SU-DHL-6 (cell line): ENCODE results near the gene RBM19.

Experiments used
- H2AFZ ChIP-seq: fragments of 200-600 bp; sonication (generic); 2 replicates; pipeline ENCODE4 v1.6.1; 2014; ENCODE audit warnings: low read depth, mild to moderate bottlenecking, moderate library complexity, mixed read lengths, antibody characterized with exemption, low read length; ENCODE audit not compliant: severe bottlenecking
- H3F3A ChIP-seq: fragments of 200-600 bp; shearing (Covaris generic); 2 replicates; pipeline ENCODE4 v1.6.0; 2016; ENCODE audit warnings: antibody characterized with exemption, mild to moderate bottlenecking; ENCODE audit not compliant: insufficient read depth
- H3K27ac ChIP-seq: fragments of 200-600 bp; sonication (generic); 2 replicates; pipeline ENCODE4 v1.5.1; 2016; ENCODE audit warnings: low read depth, mild to moderate bottlenecking, low read length, moderate library complexity, mixed read lengths
- H3K27me3 ChIP-seq: fragments of 200-600 bp; sonication (generic), shearing (Covaris generic); 2 replicates; pipeline ENCODE4 v1.6.0; 2014; ENCODE audit warnings: mild to moderate bottlenecking, low read length
- H3K36me3 ChIP-seq: fragments of 200-600 bp; sonication (generic); 2 replicates; pipeline ENCODE4 v1.6.1; 2014; ENCODE audit warnings: mild to moderate bottlenecking, low read length, mixed read lengths
- H3K4me2 ChIP-seq: fragments of 300-600, 200-600 bp; shearing (Covaris generic), sonication (generic); 2 replicates; pipeline ENCODE4 v1.6.0; 2014; ENCODE audit warnings: low read length, low read depth, mild to moderate bottlenecking; ENCODE audit not compliant: poor library complexity, severe bottlenecking
- H3K4me3 ChIP-seq: fragments of 200-600 bp; sonication (generic); 2 replicates; pipeline ENCODE4 v1.5.1; 2014; ENCODE audit warnings: antibody characterized with exemption, low read length, mild to moderate bottlenecking, mixed read lengths; ENCODE audit not compliant: insufficient read depth, poor library complexity, severe bottlenecking
- H3K79me2 ChIP-seq: fragments of 200-600 bp; sonication (generic); 2 replicates; pipeline ENCODE4 v1.6.1; 2014; ENCODE audit warnings: mild to moderate bottlenecking, low read length, moderate library complexity; ENCODE audit not compliant: insufficient read depth
- H3K9ac ChIP-seq: fragments of 200-600 bp; sonication (generic); 2 replicates; pipeline ENCODE4 v1.7.0; 2014; ENCODE audit warnings: mild to moderate bottlenecking, low read length
- H3K9me2 ChIP-seq: fragments of 200-600 bp; sonication (generic); replicated peaks from 2 replicates; pipeline ENCODE4 v1.6.1; 2014; ENCODE audit warnings: low read length; ENCODE audit not compliant: insufficient read depth
- H3K9me3 ChIP-seq: fragments of 200-600 bp; sonication (generic); 2 replicates; pipeline ENCODE4 v1.6.1; 2014; ENCODE audit warnings: low read length, mixed read lengths; ENCODE audit not compliant: insufficient read depth
- H4K20me1 ChIP-seq: fragments of 200-600 bp; sonication (generic); 2 replicates; pipeline ENCODE4 v1.6.1; 2014; ENCODE audit warnings: low read depth, mild to moderate bottlenecking, antibody characterized with exemption, low read length, moderate library complexity, mixed read lengths
- EZH2phosphoT487 ChIP-seq: fragments of 200-600 bp; sonication (generic), shearing (Covaris generic); conservative IDR thresholded peaks from 2 replicates; pipeline ENCODE4 v1.6.1; 2018; ENCODE audit warnings: mild to moderate bottlenecking, antibody characterized with exemption, low read length, moderate library complexity, mixed read lengths
- TF ChIP-seq, protein P1 (sequence below): fragments of 200-600 bp; sonication (generic); IDR thresholded peaks from one replicate; pipeline ENCODE4 v1.5.1; 2017; ENCODE audit warnings: antibody characterized with exemption, mild to moderate bottlenecking, low read length, moderate library complexity; ENCODE audit not compliant: insufficient read depth, poor library complexity, severe bottlenecking

Gene RBM19

DNA sequence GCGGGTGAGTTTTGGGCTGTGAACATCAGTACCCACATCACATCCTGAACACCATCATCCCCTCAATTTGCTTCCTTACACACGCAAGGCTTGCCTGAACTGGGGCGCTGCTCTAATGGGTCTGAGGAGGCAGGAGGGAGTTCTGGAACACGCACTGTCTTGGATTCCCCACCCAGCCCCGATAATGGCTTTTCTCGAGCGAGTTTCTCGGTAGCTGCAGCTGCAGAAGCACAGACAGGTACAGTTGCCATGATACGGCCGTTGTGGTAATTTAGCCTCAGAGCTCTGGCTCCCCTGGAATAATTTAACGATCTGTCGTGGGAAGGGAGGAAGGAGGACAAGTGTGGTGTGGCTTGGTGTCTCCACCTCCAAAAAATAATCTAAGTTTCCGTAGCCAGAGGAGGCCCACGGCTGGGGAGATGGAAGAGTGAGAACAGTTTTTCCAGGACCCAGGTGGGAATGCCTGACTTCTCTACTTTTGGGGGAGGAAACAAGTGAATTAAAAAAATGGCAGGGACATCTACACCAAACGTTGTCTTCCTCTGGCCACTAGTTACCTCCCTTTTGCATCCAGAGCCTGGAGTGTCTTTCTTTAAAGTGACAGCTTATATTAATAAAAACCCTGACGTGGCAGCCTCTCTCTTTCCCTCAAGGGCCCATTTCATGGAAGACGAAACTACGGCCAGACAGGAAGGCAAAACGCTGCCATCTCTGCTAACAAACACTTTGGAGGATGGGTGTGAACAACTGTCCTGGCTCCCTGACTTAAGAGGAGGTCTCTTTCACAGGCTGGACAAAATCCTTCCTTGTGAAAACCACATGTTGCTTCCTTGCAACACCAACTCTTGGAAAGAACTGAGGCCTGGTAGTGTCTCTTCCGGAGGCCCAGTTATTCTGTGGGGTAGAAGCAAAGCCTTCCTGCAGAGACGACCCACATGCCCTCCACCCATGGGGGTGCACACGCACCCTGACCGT is 84.8 kb downstream of the RBM19 start:
- no peak overlapping the region for H2AFZ ChIP-seq
- no peaks in the 10 kb centered on the region for H3F3A ChIP-seq
- no peak overlapping the region for H3K4me3 ChIP-seq
- no peaks in the 10 kb centered on the region for H3K9me2 ChIP-seq
- H3K27me3 ChIP-seq = no peaks in the 10 kb centered on the region
- no peak overlapping the region for H3K4me2 ChIP-seq
- no peaks in the 10 kb centered on the region for H3K9me3 ChIP-seq
- H3K9ac ChIP-seq = no peak overlapping the region
- H3K79me2 ChIP-seq = no peaks in the 10 kb centered on the region
- H3K27ac ChIP-seq = no peak overlapping the region
- no peaks in the 10 kb centered on the region for H4K20me1 ChIP-seq
- TF ChIP-seq EZH2phosphoT487 = no peak
- TF ChIP-seq, protein P1, sequence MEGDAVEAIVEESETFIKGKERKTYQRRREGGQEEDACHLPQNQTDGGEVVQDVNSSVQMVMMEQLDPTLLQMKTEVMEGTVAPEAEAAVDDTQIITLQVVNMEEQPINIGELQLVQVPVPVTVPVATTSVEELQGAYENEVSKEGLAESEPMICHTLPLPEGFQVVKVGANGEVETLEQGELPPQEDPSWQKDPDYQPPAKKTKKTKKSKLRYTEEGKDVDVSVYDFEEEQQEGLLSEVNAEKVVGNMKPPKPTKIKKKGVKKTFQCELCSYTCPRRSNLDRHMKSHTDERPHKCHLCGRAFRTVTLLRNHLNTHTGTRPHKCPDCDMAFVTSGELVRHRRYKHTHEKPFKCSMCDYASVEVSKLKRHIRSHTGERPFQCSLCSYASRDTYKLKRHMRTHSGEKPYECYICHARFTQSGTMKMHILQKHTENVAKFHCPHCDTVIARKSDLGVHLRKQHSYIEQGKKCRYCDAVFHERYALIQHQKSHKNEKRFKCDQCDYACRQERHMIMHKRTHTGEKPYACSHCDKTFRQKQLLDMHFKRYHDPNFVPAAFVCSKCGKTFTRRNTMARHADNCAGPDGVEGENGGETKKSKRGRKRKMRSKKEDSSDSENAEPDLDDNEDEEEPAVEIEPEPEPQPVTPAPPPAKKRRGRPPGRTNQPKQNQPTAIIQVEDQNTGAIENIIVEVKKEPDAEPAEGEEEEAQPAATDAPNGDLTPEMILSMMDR = no peak
- no peaks in the 10 kb centered on the region for H3K36me3 ChIP-seq

DNA sequence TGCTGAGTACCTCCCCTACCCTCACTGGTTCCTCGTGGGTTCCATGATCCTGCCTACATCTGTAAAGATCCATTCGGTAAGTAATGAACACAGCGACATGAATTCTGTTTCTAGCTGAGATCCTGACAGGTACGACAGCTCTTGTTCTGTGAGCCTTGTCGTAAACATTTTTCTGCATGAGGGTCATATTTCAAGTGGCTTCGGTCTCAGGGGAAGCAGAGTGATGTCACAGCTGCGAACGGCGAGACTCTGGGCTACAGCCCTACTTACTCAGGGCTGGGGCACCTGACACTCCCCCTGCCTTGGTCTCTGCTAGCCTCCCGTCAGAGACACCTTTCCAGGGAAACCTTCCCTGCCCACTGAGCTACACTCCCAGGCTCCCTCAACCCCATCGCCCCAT is 85.8 kb downstream of the RBM19 start:
- Histone ChIP-seq H3K4me3 (no peak overlapping the region), H3F3A (no peaks in the 10 kb centered on the region), H3K9ac (no peak overlapping the region), H3K9me3 (no peaks in the 10 kb centered on the region), H4K20me1 (no peaks in the 10 kb centered on the region), H3K36me3 (no peaks in the 10 kb centered on the region), H3K9me2 (no peaks in the 10 kb centered on the region), H3K27ac (no peak overlapping the region), H3K27me3 (no peaks in the 10 kb centered on the region), H2AFZ (no peak overlapping the region), H3K79me2 (no peaks in the 10 kb centered on the region), H3K4me2 (no peak overlapping the region)
- TF ChIP-seq EZH2phosphoT487 = no peak
- TF ChIP-seq, protein P1 = no peak

DNA sequence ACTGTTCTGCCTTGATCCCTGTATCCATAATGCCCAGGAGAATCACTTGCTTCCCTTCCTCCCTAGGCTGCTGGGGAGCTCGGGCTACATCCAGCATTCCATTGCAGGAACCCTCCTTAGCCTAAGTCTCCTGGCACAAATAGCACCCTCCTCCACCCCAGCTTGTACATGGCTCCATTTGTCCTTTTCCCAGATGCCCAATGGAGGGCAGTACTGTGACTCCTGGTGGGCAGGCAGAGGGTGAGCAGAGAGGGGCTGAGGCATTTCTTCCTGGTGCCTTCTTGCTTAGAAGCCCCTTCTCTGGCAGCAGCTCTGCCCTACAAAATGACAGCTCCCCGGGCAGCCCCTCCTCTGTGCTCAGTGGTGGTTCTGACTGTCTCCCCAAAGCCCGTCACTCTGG is 86.5 kb downstream of the RBM19 start:
- Histone ChIP-seq H3K4me3 (no peak overlapping the region), H3K9ac (no peak overlapping the region), H3K27ac (no peak overlapping the region), H3K9me3 (no peaks in the 10 kb centered on the region), H4K20me1 (no peaks in the 10 kb centered on the region), H3K79me2 (no peaks in the 10 kb centered on the region), H3K9me2 (no peaks in the 10 kb centered on the region), H3F3A (no peaks in the 10 kb centered on the region), H3K4me2 (no peak overlapping the region), H2AFZ (no peak overlapping the region), H3K27me3 (no peaks in the 10 kb centered on the region), H3K36me3 (no peaks in the 10 kb centered on the region)
- TF ChIP-seq, protein P1 = no peak
- no peak for TF ChIP-seq EZH2phosphoT487
